ENCODE data around the gene ANKMY1.
A peak's percentile ranks its signal among the peaks of the same experiment; 100 is the strongest.

Gene ANKMY1

GRCh38 chr2:240576436-240577205 is 18.8 kb upstream of the ANKMY1 start:
- Mint-ChIP-seq H3K4me3 (no peak overlapping the region), H3K4me1 (peaks cover 45% of the 10 kb centered on the region), H3K9me3 (peaks cover 0 to 7% of the 10 kb centered on the region in 2 donors), H3K27me3 (no peaks in the 10 kb centered on the region), H3K27ac (peak overlapping the region in 1 of 2 donors; percentile 58)
- DNase-seq (no peak), ATAC-seq (no peak)

DNA sequence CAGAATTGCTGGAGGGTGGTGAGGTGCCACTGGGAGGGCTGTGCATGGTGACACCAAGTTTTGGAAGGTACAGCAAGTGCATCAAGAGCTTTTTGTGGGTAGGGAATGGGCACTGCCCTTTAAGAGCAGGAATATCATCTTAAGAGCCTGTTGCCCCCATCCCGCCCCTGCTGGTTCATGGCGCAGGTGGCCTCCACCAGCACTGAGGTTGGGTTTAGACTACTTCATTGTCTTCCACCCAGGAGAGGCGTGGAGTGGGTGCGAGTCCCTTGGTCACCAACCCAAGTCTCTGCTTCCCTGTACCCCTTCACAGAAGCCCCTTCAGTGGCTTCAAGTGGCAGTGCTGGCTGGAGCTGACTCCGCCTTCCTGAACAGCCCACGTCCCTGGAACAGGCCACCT is 18.2 kb upstream of the ANKMY1 start:
- no peaks in the 10 kb centered on the region for H3K27me3 Mint-ChIP-seq
- peaks cover 0 to 6% of the 10 kb centered on the region in 2 donors for H3K9me3 Mint-ChIP-seq
- no peak for ATAC-seq
- no peak overlapping the region for H3K4me3 Mint-ChIP-seq
- H3K4me1 Mint-ChIP-seq = peaks cover 51% of the 10 kb centered on the region
- no peak for DNase-seq
- H3K27ac Mint-ChIP-seq = peak overlapping the region in 1 of 2 donors; percentile 86

DNA sequence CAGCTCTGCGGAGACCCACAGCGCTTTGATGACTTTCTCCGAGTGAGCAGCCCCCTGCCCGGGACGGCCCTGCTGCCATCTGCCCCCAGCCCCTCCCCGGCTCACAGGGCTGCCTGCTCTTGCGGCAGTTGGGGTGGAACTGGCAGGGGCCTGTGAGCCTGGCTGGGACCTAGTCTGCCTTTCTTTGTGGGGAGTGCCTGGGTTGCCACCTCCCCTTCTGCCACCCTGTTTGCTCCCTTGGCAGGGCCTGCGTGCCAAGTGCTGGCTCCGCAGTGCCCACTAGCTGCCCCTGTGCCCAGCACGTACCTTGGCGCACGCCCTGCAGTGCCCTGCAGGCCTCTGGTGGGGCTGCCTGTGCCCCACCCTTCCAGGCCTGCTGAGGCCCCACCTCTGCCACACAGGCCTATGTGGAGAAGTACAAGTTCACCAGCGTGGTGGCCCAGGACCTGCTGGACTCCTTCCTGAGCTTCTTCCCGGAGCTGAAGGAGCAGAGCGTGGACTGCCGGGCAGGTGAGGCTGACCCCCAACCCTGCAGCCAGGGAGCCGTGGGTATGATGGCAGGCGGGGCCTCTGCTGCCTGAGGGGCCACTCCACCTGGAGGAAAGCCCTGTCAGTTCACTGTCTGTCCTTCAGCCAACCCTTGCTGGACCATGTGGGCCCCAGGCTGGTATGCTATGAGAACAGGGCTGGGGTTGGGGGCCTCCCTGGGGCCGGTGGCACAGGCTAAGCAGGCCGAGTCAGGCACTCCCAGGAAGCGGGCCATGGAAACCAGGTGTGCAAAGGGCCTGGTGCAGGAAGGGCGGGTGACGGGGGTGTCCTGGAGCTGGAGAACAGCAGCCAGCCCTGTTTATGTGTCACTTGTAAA is 17.5 kb upstream of the ANKMY1 start:
- DNase-seq (no peak), ATAC-seq (no peak)
- peaks cover 55% of the 10 kb centered on the region for H3K4me1 Mint-ChIP-seq
- no peaks in the 10 kb centered on the region for H3K27me3 Mint-ChIP-seq
- H3K9me3 Mint-ChIP-seq = no peaks in the 10 kb centered on the region
- H3K4me3 Mint-ChIP-seq = no peak overlapping the region
- H3K27ac Mint-ChIP-seq = peak overlapping the region in 1 of 2 donors; percentile 86

DNA sequence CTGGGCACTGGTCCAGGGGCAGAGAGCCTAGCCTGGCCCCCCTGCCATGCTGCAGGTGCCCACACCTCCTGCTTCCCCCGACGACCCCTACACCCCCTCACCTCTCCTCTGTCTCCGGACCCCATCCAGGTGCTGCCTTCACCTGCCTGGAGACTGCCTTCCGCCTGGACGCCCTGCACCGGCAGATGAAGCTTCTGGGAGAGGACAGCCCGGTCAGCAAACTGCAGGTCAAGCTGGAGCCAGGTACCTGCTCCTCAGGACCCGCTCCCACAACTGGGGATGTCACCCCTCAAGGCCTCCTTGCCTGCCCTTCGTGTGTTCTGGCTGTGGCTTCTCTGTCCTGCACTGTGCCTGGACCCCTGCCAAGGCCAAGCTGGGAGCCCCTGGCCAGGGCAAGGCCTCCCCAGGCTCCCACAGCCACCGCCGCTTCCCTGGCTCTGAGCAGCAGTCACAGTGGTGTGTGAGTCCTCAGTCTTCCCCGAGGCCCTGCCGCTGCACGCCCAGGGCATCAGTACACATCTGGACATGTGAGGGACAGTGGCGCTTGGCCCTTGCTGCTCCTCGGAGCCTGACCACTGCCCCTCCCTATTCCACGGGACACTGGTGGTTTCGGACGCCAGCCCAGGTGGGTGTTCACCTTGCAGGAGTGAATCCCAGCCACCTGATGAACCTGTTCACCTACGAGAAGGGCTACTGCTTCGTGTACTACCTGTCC is 16.8 kb upstream of the ANKMY1 start:
- DNase-seq = no peak
- peaks cover 55% of the 10 kb centered on the region for H3K4me1 Mint-ChIP-seq
- no peak for ATAC-seq
- H3K4me3 Mint-ChIP-seq = no peak overlapping the region
- peak overlapping the region; percentile 33 to 74 for H3K27ac Mint-ChIP-seq
- H3K9me3 Mint-ChIP-seq = no peaks in the 10 kb centered on the region
- H3K27me3 Mint-ChIP-seq = no peaks in the 10 kb centered on the region

DNA sequence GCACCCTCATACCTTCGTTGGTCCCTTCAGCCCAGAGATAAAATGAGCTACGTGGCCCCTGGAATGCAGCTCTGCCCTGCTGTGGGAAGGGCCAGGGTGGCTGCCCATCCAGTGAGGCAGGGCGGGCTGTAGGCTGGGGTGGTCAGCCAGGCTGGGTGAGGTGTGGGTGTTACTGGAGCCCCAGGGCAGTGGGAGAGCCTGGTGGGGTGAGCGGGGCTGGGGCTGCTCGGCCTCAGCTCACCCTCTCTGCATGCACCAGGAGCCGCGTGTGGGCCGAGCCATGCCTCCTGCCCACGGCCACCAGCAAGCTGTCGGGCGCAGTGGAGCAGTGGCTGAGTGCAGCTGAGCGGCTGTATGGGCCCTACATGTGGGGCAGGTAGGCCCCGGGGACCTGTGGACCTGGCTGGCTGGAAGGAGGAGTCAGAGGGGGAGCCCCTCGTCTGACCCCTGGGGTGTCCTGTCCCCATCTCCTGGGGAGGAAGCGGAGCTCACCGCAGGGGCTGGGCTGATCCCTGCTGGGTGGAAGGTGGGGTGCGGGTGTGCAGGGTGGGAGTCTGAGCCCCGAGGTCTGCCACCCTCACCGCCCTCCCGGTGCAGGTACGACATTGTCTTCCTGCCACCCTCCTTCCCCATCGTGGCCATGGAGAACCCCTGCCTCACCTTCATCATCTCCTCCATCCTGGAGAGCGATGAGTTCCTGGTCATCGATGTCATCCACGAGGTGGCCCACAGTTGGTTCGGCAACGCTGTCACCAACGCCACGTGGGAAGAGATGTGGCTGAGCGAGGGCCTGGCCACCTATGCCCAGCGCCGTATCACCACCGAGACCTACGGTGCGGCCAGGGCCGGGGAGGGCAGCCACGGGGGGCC is 16.0 kb upstream of the ANKMY1 start:
- H3K9me3 Mint-ChIP-seq = no peaks in the 10 kb centered on the region
- ATAC-seq = no peak

GRCh38 chr2:240573071-240573515 is 15.3 kb upstream of the ANKMY1 start:
- ATAC-seq (no peak), DNase-seq (no peak)
- Mint-ChIP-seq H3K4me3 (no peak overlapping the region), H3K4me1 (peaks cover 46% of the 10 kb centered on the region), H3K27me3 (no peaks in the 10 kb centered on the region), H3K27ac (no peak overlapping the region), H3K9me3 (no peaks in the 10 kb centered on the region)

More for the DNA sequence above, 16.0 kb upstream of the ANKMY1 start:
- Mint-ChIP-seq H3K4me3 (no peak overlapping the region), H3K4me1 (peaks cover 52% of the 10 kb centered on the region), H3K27me3 (no peaks in the 10 kb centered on the region), H3K27ac (no peak overlapping the region)
- no peak for DNase-seq

GRCh38 chr2:240572141-240573031 is 14.6 kb upstream of the ANKMY1 start:
- no peak overlapping the region for H3K4me3 Mint-ChIP-seq
- no peaks in the 10 kb centered on the region for H3K9me3 Mint-ChIP-seq
- ATAC-seq (no peak), DNase-seq (no peak)
- no peak overlapping the region for H3K27ac Mint-ChIP-seq
- peaks cover 46% of the 10 kb centered on the region for H3K4me1 Mint-ChIP-seq
- no peaks in the 10 kb centered on the region for H3K27me3 Mint-ChIP-seq

DNA sequence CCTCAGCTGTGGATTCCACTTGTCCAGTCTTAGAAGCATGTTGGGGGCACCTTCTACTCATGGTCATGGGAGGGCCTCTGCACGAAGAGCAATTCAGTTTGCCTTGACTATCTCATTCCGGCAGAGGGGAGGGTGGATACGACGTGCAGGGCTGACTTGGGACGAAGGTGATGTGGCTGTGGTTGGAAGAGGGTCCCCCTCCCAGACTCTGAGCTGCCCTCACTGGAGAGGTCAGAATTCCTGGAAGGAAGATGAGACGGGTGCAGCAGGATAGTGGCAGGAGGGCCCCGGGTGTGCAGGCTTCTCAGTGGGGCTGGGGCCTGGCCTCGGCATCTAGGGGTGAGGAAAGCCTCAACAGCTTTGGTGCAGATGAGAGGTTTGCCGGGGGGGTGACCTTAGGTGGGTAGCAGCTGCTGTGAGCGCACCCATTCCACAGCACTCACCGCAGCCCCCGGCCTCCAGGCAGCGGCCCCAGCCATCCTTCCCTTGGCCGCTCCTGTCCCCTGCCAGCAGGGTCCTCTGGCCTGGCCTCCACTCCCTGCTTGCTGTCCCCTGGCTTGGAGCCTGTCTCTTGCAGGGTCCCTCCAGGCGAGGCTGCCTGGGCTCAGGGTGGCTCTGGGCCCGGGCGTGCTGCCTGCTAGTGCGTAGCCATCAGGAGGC is 13.7 kb upstream of the ANKMY1 start:
- Mint-ChIP-seq H3K27ac (no peak overlapping the region), H3K4me1 (peaks cover 48% of the 10 kb centered on the region), H3K27me3 (no peaks in the 10 kb centered on the region), H3K4me3 (no peak overlapping the region), H3K9me3 (no peaks in the 10 kb centered on the region)
- DNase-seq = peak in 1 of 2 donors; percentile 9
- ATAC-seq = no peak

- Mint-ChIP-seq H3K27me3 (no peaks in the 10 kb centered on the region), H3K4me3 (peak overlapping the region in 1 of 2 donors; percentile 86), H3K4me1 (peaks cover 55% of the 10 kb centered on the region), H3K9me3 (no peaks in the 10 kb centered on the region), H3K27ac (no peak overlapping the region)
- DNase-seq = peak in 1 of 2 donors; percentile 12
- ATAC-seq = no peak
Observed at GRCh38 chr2:240570531-240571313, 12.9 kb upstream of the ANKMY1 start.

- Mint-ChIP-seq H3K27ac (no peak overlapping the region), H3K9me3 (no peaks in the 10 kb centered on the region), H3K4me3 (peak overlapping the region; percentile 26 to 86), H3K4me1 (peaks cover 62% of the 10 kb centered on the region), H3K27me3 (no peaks in the 10 kb centered on the region)
- ATAC-seq = no peak
- DNase-seq = peak in 1 of 2 donors; percentile 9
Observed at GRCh38 chr2:240569998-240570530, 12.3 kb upstream of the ANKMY1 start.

DNA sequence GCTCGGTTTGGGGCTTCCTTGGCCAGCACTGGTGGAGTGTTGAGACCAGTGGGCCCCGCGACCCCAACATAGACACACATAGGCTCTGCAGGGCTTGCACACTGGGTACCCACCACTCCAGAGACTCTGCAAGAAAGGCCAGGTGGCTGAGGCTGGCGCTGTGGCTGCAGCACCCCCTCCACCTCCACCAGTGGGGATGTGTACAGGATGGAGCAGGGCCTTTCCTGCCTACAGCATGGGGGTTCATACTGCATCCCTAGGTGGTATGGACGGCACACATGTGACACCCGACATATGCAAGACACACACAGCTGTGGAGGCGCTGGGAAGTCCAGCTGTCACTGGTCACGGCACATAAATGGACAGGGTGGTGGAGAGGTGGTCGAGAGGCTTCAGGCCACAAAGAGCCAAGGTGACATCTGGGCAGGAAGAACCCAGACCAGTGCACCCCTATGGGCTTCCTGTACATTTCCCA is 11.8 kb upstream of the ANKMY1 start:
- H3K4me1 Mint-ChIP-seq = peaks cover 67% of the 10 kb centered on the region
- DNase-seq (peak in 1 of 2 donors; percentile 30), ATAC-seq (no peak)
- no peaks in the 10 kb centered on the region for H3K27me3 Mint-ChIP-seq
- H3K9me3 Mint-ChIP-seq = no peaks in the 10 kb centered on the region
- H3K4me3 Mint-ChIP-seq = peak overlapping the region; percentile 84 to 86
- H3K27ac Mint-ChIP-seq = no peak overlapping the region

DNA sequence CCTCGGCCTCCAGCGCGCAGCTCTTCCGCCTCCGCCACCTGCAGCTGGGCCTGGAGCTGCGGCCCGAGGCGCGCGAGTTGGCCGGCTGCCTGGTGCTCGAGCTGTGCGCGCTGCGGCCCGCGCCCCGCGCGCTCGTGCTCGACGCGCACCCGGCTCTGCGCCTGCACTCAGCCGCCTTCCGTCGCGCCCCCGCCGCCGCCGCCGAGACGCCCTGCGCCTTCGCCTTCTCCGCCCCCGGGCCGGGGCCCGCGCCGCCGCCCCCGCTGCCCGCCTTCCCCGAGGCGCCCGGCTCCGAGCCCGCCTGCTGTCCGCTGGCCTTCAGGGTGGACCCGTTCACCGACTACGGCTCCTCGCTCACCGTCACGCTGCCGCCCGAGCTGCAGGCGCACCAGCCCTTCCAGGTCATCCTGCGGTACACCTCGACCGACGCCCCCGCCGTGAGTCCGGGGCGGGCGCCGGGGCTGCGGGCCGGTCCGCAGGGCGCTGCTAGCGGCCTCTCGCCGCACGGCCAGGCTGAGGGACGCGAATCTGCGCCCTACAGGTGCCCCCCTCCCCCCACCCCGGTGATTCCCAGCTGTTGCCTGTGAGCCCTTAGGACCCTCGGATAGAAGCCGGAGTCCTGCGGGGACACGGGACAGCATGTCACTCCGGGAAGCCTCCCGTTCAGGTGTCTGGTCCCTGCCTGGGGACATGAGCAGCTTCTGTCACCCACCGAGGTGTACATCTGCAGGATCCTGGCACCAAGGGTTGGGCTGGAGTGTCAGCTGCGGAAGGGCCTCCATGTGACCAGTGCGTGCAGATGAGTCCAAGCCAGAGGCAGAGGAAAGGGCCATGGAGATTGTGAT is 11.1 kb upstream of the ANKMY1 start:
- Mint-ChIP-seq H3K4me1 (peaks cover 73% of the 10 kb centered on the region), H3K4me3 (peak overlapping the region; percentile 84 to 86), H3K27me3 (no peaks in the 10 kb centered on the region), H3K27ac (peak overlapping the region in 1 of 2 donors; percentile 93), H3K9me3 (no peaks in the 10 kb centered on the region)
- DNase-seq (peak; percentile 46 to 65), ATAC-seq (peak; percentile 3)
